GM12872 (cell line): ENCODE measurements around the gene CFAP221.

Experiments used
- CTCF ChIP-seq: IDR thresholded peaks from 3 replicates; pipeline ENCODE4 v1.5.1; 2011; ENCODE audit warnings: low read depth, mild to moderate bottlenecking, low read length, moderate library complexity; ENCODE audit not compliant: insufficient read depth

Gene CFAP221

GRCh38 chr2:119674711-119675500 lies 130.7 kb downstream of the CFAP221 start:
- TF ChIP-seq CTCF, result no peak

GRCh38 chr2:119678021-119678656 lies 133.9 kb downstream of the CFAP221 start:
- no peak for TF ChIP-seq CTCF

GRCh38 chr2:119679526-119679837 lies 135.2 kb downstream of the CFAP221 start:
- TF ChIP-seq CTCF, result no peak

GRCh38 chr2:119679846-119680245 lies 135.6 kb downstream of the CFAP221 start:
- no peak for TF ChIP-seq CTCF

DNA sequence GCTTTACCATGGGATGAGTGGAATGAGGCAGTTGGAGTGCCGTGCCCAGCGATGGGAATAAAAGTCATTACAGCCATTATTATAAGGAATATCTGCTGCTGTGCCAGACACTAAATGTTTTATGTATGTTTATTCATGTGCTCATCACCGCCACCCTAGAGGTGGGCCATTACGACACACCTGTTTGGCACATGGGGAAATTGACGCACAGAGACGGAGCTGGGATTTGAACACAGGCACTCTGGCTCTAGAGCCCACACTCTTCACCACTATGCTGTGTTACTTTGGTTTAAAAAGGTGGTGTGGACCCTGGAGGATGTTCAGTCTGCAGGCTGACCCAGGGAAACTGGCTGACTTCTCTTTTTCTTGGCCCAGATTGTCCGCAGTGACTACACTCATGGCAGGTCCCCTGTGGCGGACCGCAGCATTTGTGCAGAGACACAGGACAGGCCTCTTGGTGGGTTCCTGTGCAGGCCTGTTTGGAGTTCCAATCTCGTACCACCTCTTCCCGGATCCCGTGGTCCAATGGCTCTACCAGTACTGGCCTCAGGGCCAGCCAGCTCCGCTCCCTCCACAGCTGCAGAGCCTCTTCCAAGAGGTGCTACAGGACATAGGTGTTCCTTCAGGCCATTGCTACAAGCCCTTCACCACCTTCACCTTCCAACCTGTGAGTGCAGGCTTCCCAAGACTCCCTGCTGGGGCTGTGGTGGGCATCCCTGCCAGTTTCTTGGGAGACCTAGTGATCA lies 136.4 kb downstream of the CFAP221 start:
- TF ChIP-seq CTCF, result no peak

DNA sequence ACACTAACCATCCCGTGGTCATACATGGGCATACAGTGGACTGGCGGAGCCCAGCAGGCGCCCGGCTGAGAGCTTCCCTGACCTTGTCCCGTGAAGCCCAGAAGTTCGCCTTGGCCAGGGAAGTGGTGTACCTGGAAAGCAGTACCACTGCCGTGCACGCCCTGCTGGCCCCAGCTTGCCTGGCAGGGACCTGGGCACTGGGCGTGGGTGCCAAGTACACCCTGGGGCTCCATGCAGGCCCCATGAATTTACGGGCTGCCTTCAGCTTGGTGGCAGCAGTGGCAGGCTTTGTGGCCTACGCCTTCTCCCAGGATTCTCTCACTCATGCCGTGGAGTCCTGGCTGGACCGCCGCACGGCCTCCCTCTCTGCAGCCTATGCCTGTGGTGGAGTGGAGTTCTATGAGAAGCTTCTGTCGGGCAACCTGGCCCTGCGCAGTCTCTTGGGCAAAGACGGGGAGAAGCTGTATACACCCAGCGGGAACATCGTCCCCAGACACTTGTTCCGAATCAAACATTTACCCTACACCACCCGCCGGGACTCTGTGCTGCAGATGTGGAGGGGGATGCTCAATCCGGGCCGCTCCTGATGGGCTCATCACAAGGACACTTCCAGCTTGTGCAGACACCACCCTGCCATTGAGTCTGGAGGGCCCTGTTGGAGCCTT lies 137.1 kb downstream of the CFAP221 start:
- no peak for TF ChIP-seq CTCF

- no peak for TF ChIP-seq CTCF
These were observed 137.6 kb downstream of the CFAP221 start for GRCh38 chr2:119681868-119682220.
